ENCODE data around the gene POMGNT2. TPM values are rescaled to one million over a fixed set of nuclear protein-coding genes. Genes with fewer than 3 reads are reported as not detected.
A peak's percentile ranks its signal among the peaks of the same experiment; 100 is the strongest.

Gene POMGNT2
- total and polyA plus RNA-seq, 4 donors, result 5.8 to 6.6 (median 6.5) TPM

DNA sequence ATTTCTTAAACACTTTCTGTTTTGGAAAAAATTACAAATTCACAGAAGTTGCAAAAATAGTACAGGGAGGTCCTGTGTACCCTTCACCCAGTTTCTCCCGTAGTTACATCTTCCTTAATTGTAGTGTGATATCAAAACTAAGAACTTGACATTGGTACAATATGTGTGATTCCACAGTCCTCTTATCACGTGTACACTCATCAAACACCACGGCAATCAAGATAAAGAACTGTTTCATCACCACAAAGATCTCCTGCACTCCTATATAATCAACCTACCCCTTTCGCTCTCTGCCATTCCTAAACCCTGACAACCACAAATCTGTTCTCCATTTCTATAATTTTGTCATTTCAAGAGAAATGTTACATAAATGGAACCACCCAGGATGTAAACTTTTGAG, 31.4 kb downstream of the POMGNT2 start:
- Histone ChIP-seq H3K9ac (ENCODE audit: low read depth in 1 of 2, low read length in 2 of 2) (no peak overlapping the region), H3K9me3 (ENCODE audit: control insufficient read depth in 4 of 4, low read length in 3 of 4) (no peaks in the 10 kb centered on the region), H3K36me3 (ENCODE audit: control insufficient read depth in 4 of 4, insufficient read depth in 3 of 4, low read depth in 1 of 4, low read length in 3 of 4) (peaks cover 0 to 2% (median 0%) of the 10 kb centered on the region in 4 donors), H3K27ac (ENCODE audit: low read depth in 1 of 2, low read length in 2 of 2) (peak overlapping the region; percentile 85 to 95), H3K4me1 (ENCODE audit: control insufficient read depth in 4 of 4, insufficient read depth in 4 of 4, low read length in 3 of 4) (peaks cover 9 to 25% (median 19%) of the 10 kb centered on the region in 4 donors), H3K4me3 (ENCODE audit: low read depth in 1 of 3, low read length in 3 of 3) (peak overlapping the region in 1 of 3 donors; percentile 22), H3K27me3 (ENCODE audit: control insufficient read depth in 4 of 4, insufficient read depth in 4 of 4, low read length in 3 of 4) (no peaks in the 10 kb centered on the region)
- no peak for DNase-seq (ENCODE audit: low spot score)
- WGBS, result 44% methylated on average over 4 of the region's 4 CpGs
- TF ChIP-seq JUND (IDR thresholded peaks at IDR 0.05) (no peak), HNF4G (IDR thresholded peaks at IDR 0.05) (peak; percentile 12), FOXA2 (IDR thresholded peaks at IDR 0.05) (no peak), EGR1 (IDR thresholded peaks at IDR 0.05; ENCODE audit: low read depth in 2 of 2) (no peak), RXRA (IDR thresholded peaks at IDR 0.05) (peak; percentile 16 to 65), MAX (IDR thresholded peaks at IDR 0.05) (no peak), FOXA1 (IDR thresholded peaks at IDR 0.05) (no peak), NR2F2 (IDR thresholded peaks at IDR 0.05) (no peak), YY1 (IDR thresholded peaks at IDR 0.05) (no peak), TAF1 (conservative IDR thresholded peaks at IDR 0.05) (no peak), RAD21 (IDR thresholded peaks at IDR 0.05) (no peak), SP1 (IDR thresholded peaks at IDR 0.05) (peak; percentile 30), GABPA (IDR thresholded peaks at IDR 0.05 in 1 of 2, conservative IDR thresholded peaks at IDR 0.05 in 1 of 2) (no peak), ZBTB33 (IDR thresholded peaks at IDR 0.05) (no peak), HNF4A (conservative IDR thresholded peaks at IDR 0.05) (peak in 1 of 2 donors; percentile 65)
- TF ChIP-seq, protein P1, sequence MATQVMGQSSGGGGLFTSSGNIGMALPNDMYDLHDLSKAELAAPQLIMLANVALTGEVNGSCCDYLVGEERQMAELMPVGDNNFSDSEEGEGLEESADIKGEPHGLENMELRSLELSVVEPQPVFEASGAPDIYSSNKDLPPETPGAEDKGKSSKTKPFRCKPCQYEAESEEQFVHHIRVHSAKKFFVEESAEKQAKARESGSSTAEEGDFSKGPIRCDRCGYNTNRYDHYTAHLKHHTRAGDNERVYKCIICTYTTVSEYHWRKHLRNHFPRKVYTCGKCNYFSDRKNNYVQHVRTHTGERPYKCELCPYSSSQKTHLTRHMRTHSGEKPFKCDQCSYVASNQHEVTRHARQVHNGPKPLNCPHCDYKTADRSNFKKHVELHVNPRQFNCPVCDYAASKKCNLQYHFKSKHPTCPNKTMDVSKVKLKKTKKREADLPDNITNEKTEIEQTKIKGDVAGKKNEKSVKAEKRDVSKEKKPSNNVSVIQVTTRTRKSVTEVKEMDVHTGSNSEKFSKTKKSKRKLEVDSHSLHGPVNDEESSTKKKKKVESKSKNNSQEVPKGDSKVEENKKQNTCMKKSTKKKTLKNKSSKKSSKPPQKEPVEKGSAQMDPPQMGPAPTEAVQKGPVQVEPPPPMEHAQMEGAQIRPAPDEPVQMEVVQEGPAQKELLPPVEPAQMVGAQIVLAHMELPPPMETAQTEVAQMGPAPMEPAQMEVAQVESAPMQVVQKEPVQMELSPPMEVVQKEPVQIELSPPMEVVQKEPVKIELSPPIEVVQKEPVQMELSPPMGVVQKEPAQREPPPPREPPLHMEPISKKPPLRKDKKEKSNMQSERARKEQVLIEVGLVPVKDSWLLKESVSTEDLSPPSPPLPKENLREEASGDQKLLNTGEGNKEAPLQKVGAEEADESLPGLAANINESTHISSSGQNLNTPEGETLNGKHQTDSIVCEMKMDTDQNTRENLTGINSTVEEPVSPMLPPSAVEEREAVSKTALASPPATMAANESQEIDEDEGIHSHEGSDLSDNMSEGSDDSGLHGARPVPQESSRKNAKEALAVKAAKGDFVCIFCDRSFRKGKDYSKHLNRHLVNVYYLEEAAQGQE (IDR thresholded peaks at IDR 0.05), result no peak
- TF ChIP-seq, protein P2, sequence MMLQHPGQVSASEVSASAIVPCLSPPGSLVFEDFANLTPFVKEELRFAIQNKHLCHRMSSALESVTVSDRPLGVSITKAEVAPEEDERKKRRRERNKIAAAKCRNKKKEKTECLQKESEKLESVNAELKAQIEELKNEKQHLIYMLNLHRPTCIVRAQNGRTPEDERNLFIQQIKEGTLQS (IDR thresholded peaks at IDR 0.05), result peak; percentile 48
- TF ChIP-seq, protein P3, sequence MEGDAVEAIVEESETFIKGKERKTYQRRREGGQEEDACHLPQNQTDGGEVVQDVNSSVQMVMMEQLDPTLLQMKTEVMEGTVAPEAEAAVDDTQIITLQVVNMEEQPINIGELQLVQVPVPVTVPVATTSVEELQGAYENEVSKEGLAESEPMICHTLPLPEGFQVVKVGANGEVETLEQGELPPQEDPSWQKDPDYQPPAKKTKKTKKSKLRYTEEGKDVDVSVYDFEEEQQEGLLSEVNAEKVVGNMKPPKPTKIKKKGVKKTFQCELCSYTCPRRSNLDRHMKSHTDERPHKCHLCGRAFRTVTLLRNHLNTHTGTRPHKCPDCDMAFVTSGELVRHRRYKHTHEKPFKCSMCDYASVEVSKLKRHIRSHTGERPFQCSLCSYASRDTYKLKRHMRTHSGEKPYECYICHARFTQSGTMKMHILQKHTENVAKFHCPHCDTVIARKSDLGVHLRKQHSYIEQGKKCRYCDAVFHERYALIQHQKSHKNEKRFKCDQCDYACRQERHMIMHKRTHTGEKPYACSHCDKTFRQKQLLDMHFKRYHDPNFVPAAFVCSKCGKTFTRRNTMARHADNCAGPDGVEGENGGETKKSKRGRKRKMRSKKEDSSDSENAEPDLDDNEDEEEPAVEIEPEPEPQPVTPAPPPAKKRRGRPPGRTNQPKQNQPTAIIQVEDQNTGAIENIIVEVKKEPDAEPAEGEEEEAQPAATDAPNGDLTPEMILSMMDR (IDR thresholded peaks at IDR 0.05; ENCODE audit: low read depth, low read length, missing input control), result no peak

Data from liver (tissue), 9 donors.